GM18507 (cell line): ENCODE results near the gene BMPR1B.

Experiments used
- DNase-seq: peaks from one replicate; pipeline ENCODE4 v3.0.0; 2011; ENCODE audit warnings: low read depth; ENCODE audit not compliant: insufficient read length; ENCODE audit errors: extremely low spot score
- FAIRE-seq: peaks from 2 replicates; lab custom pipeline; 2011; peaks lifted over from hg19 to GRCh38; lab: Jason Lieb, UNC

BMPR1B gene

DNA sequence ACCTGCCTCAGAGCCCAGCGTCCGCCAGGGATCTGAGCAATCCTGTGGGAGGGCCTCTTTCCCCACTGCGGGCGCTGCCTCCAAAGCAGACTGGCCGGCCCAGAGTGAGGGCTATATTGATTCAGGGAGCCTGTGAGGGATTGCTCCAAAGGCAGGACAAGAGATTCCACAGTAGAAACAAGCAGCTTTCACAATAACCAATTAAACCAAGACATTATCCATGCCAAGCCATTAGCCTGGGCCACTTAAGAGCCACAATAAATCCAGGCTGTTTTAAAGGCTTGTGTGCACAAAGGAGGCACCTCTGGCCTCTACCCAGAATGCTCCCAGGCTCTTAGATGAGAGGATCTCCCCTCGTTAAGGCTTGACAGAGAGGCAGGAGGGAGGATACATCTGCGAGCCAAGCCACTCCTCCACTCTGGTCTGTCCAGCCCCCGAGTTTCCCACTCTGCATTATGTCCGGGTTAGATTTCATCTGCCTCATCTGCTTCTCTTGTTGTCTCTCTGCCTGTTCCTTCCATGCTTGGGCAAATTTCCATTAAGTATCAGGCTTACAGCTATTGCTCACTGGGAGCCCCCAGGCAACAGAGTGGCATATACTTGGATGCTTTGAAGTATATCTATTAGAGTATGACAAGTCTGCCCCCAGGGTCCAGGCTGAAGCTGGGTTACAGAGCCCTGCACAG is 433.1 kb downstream of the BMPR1B start:
- no peak for FAIRE-seq

DNA sequence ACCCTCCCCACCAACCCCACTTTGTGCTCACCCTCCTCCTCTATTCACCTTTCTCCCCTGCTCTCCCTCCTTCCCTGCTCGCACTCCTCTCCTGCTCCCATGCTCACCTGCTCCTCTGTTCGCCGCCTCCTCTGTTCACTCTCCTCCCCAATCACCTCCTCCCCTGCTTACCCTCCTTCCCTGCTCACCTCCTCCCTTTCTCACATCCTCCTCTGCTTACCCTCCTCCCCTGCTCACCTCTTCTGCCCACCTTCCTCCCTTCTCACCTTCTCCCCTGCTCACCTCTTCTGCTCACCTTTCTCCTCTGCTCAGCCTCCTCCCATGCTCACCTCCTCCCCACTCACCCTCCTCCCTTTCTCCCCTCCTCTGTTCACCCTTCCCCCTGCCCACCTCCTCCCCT is 433.8 kb downstream of the BMPR1B start:
- DNase-seq (no peak), FAIRE-seq (no peak)

More for the DNA sequence above, 433.1 kb downstream of the BMPR1B start:
- no peak for DNase-seq

DNA sequence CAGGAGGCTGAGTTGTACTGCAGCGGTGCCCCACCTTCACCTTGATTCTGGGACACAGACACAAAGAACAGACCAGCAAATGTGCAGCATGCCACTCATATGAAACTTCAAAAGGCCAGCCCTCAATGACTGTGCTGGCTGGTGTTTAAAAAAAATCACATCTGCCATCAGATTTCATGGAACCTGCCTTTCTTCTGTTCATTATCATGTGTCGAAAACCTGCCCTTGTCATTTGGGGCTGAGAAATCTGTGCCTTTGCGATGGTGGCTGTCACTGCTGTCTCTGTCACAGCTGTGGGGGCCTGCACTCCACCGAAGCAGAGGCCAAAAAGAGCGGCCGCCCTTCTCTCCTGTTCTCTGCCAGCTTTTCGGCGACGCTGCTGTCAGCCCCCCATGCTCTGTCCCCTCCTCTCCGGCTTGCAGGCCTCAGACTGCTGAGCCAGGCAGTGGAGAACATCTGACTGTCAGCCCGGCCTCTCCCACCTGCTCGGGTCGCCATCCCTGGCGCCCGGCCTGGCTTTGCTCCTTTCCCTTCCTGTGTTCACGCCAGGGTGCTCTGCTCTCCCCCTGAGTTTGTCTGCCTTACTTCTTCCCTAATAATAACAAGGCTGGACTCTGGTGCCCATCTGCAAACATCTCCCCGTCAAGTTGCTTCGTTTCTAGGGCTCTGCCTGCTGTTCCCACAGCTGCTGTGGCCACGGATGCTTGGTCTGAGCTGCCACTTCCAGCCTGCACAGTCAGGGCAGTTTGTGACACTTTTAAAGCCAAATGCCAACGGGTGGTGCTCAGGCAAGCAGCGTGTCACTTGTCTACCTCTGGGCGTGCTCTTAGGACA is 435.9 kb downstream of the BMPR1B start:
- FAIRE-seq (no peak), DNase-seq (no peak)

DNA sequence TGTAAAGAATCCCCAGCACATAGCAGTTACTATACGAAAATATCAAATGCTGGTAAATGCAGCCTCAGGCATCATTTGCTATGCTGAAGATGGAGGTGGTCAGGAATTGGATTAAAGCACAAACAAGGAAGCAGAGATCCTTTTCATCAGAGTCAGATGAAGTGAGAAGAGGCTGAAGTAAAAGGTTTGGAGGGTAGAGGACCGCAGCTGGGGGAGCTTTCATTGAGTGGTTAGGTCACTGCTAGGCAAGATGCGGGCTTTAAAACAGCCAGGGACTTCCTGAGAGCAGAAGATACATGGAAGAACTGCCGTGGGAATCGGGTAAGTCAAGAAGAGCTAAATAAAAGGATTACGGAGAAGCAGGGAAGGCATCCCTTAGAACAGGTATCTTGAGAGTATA is 439.6 kb downstream of the BMPR1B start:
- FAIRE-seq (no peak), DNase-seq (no peak)

DNA sequence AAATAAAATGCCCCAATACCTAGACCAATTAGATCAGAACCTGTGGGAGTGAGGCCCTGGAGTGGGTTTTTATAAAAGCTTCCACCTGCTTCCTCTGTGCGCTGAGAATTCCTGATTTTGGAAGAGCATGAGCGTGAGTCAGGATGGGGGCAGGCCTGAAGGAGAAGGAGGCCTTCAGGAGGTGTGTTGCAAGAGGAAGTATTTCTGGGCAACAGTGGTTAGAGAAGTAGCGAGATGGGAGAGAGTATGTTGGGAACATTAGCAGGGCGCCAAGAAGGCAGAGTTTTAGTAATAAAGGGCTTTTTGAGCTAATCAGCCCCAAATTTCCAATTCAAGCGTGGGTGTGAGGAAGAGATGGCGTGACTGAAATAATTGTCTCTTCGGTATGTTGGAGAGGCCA is 441.2 kb downstream of the BMPR1B start:
- DNase-seq, result no peak
- no peak for FAIRE-seq

DNA sequence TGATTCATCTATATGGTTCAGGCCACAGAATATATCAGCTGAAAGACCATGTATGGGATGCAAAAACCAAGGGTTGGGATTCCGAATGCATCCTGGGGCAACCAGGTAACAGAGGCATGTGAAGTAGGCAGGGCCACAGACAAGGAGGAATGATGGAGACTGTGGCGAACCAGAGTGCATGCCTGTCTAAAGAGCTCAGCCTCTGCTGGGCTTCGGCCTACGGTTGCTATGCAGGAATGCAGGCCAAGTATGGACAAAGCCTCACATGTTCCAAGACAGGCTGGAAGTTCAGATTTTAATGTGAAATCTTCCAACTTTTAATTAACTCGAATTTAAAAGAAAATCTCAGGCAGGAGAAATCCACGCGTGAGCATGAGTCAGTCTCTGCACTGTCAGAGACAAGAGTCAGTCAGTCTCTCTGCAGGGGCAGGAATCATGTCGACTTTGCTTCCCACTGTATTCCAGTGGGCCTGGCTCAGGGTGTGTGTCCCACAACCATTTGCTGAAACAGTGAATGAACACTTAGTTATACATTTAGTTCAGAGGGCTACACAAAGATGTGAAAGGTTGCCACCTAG is 446.6 kb downstream of the BMPR1B start:
- FAIRE-seq (no peak), DNase-seq (no peak)

DNA sequence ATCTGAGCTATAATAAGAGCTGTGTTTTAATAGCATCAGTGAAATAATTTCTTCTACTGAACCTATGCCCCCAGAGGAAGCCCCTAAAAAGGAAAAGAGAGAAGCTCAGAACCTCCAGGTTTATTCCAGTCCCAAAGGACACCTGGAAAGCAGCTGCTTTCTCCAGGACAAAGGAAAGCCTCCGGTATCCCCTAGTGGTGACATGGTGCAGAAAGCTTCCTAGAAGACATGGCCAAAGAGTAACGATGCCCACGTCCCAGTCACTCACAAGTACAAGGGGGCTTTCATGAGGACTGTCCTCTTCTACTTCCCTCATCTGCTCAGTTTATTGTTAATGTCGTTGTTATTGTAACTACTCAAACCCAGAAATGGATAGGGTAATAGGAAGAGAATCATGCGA is 447.1 kb downstream of the BMPR1B start:
- DNase-seq, result no peak
- FAIRE-seq, result no peak
